ENCODE data around the gene CNOT1.
"Not testable (repeated sequence)": the region's sequence is repeated elsewhere in the genome, so short reads cannot be mapped to it uniquely, and the experiment has no call there.

CNOT1 gene

DNA sequence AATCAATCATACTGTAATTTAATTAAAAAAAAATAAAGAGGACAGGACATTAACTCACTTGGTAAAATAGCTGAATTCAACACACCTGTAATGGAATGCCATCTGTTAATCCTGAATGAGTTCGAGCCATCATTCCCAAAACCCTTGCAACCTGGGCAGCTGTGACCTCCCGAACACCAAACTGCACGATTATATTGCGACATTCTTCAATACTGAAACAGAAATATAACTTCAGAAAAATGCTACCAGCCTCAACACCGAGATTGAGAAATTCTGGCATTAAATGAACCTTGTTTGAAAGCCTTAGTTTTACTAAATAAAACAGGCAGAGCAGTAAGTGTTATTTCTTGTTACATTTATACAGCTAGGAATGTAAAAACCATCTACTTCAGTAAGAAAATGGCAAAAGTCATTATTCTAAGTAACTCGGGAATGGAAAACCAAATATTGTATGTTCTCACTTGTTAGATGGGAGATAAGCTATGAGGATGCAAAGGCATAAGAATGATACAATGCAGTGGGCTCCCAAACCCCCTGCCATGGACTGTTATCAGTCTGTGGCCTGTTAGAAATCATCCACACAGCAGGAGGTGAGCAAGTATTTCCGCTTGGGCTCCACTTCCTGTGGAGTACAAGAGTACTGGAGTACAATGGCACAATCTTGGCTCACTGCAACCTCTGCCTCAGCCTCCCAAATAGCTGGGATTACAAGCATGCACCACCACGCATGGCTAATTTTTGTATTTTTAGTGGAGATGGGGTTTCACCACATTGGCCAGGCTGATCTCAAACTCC lies 46.5 kb downstream of the CNOT1 start:
- DNase-seq (ENCODE audit: low read depth in 1 of 2, low spot score in 1 of 2) = no peak

DNA sequence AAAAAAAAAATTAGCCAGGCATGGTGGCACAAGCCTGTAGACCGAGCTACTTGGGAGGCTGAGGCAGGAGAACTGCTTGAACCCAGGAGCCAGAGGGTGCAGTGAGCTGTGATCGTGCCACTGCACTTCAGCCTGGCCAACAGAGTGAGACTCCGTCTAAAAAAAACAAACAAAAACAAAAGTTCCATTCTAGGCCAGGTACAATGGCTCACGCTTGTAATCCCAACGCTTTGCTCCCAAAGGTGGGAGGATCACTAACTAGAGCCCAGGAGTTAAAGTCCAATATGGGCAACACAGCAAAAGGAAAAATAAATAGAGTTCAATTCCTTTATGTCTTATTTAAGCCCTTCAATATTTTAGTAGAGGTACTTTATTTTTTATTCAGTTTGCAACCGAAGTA lies 47.5 kb downstream of the CNOT1 start:
- DNase-seq (ENCODE audit: low read depth in 1 of 2, low spot score in 1 of 2) = no peak

DNA sequence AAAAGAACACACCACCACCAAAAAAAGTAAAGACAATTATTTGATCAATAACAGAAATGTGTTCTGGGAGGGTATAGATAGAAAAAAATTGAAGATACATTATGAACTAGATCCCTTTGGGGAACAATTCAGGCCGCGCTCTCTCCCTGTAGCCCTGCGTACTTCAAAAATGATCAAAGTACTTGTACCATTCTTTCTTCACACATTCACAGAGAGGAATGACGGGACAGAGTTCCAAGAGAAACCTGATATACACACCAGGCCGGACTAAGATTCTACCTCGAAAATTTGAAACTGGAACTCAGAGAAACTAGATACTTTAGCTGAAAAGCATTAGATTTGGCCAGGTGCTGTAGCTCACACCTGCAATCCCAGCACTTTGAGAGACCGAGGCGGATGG lies 50.0 kb downstream of the CNOT1 start:
- DNase-seq (ENCODE audit: low read depth in 1 of 2, low spot score in 1 of 2) = no peak

DNA sequence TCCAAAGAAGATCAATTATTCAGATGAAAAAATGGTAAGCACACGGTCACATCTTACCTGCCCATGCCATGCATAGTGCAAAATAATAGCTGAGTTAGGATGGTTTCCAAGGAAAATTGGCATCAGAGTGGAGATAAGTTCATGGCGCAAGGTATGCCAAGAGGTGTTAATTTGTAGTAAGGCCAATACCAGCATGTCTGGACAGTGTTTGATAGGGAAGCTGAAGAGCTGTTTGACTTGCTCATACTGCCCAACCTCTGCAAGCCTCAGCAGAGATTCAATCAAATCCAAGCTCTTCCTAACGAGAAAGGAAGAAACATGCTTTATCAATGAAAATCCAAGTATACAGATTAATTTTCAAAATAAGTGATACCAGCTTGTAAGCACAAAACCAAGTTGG lies 51.0 kb downstream of the CNOT1 start:
- DNase-seq (ENCODE audit: low read depth in 1 of 2, low spot score in 1 of 2) = no peak

DNA sequence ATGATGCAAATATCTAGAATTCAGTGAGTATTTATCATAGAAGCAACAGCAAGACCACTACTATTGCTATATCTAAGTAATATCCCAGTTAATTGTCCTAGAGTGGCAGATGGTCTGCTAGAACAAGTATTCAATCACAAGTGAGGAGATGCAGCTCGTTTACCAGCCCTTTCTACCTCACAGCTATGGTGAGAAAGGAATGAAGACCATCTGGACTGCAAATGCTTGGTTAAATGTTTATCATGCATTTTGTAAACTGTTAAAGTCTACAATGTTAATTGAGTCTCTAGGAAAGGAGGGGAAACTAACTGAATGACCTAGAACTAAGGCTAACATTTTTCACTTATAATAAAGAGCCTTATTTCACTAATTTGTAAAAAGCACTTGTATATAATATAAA lies 52.5 kb downstream of the CNOT1 start:
- DNase-seq (ENCODE audit: low read depth in 1 of 2, low spot score in 1 of 2) = no peak

DNA sequence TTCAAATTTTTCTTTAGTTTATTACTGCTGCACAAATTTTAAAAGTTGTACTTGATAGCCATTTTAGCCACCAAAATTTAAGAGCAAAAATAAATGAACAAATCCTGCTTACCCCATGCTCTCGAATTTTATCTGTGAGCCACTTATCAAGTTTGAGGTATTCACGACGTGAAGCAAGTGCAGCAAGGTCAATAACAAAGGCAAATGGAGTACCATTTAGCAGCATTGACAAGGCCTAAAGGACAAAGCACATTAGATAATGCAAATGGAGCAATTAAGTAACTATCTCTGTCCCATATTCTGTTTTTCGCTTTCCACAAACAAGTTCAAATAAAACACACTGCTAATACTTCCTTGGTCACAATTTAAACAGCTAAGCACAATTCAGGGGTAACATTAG lies 54.7 kb downstream of the CNOT1 start:
- DNase-seq (ENCODE audit: low read depth in 1 of 2, low spot score in 1 of 2) = no peak

DNA sequence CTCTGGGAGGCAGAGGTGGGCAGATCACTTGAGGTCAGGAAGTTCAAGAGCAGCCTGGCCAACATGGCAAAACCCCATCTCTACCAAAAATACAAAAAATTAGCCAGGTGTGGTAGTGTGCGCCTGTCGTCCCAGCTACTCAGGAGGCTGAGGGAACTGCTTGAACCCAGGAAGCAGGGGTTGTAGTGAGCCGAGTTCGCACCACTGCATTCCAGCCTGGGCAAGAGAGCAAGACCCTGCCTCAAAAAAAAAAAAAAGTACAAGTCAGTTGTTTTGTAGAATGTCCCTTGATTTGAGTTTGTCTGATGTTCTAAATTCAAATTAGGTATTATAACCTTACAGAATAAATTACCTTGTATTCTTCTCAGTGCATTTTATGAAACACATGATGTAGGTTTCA lies 63.9 kb downstream of the CNOT1 start:
- not testable (repeated sequence) for DNase-seq (ENCODE audit: low read depth in 1 of 2, low spot score in 1 of 2)

DNA sequence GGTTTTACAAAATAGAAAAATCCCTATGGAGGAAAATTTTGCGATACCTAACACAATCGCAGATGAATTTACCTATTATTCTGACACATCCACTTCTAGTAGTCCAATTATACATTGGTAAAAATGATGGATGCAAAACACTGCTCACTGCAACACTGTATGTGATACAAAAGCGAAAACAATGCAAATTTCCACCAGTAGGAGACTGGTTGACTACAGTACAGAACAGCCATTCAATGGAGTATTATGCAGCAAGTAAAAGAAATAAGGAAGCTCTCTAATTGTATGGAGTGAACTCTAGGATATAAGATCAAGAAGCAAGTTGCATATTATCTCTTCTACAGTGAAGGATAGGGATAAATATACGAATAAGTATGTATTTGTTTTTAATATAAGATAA lies 65.9 kb downstream of the CNOT1 start:
- no peak for DNase-seq (ENCODE audit: low read depth in 1 of 2, low spot score in 1 of 2)

DNA sequence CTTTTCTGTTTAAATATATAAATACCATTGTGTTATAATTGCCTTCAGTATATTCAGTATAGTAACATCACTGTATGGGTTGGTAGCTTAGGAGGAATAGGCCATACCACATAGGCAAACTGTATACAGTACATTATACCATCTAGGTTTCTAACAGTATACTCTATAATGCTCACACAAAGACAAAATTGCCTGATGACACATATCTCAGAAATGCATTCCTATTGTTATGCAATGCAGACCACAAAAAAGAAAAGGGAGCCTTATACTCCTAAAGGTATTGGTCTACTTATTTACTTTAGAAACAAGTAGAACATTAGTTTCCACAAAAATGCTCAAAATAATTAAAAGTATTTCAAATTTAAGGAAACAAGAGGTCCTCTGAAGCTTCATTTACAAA lies 66.4 kb downstream of the CNOT1 start:
- DNase-seq (ENCODE audit: low read depth in 1 of 2, low spot score in 1 of 2) = no peak

DNA sequence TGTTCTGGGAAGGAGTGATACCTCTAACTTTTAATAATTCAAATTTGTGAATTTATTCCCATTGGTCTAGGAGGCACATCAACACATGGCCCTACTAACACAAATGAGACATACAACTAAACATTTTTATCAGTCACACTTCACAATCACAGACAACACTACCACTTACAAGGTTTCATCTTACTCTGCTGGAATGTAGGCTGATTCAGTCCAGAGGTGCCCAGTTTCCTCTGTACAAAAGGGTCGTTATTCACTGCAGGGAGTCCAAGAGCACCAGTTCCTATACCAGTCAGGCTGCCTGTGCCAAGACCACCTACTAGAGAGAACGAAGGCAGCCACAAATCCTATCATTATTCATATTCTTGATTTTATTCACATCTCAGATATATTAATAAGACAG lies 72.9 kb downstream of the CNOT1 start:
- no peak for DNase-seq (ENCODE audit: low read depth in 1 of 2, low spot score in 1 of 2)

DNA sequence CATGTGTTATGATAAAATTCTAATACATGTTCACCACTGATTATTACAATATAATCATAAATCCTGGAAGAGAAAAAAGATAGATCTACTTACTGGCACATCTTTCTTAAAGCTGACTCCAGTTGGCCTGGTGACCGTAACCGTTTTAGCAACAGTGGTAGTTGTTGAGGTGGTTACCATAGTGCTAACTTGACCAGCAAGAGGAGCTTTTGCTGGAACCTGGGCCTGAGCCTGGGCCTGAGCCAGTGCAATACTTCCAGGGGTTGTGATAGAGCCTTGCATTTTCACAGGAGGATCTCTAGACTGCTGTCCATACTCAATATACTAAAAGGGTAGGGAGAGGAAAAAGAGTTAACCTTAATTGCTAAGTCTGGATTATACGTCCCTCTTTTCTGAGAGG lies 78.1 kb downstream of the CNOT1 start:
- no peak for DNase-seq (ENCODE audit: low read depth in 1 of 2, low spot score in 1 of 2)

DNA sequence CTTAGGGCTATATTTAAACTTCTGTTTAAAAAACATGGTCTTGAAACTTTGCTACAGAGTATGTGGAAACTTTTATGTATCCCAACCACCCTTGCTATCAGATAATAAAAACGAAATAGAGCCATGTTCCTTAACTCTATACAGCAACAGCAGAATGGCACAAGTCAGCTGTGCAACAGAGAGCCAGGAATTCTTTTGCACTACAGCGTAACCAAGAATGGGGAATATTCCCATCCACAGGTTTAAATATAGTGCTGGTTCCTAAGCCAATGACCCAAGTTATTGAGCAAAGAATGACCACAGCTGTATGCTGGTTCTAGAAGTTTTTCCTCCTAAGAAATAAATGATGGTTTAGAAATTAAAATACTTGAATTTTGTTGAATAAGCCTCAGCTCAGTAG lies 81.2 kb downstream of the CNOT1 start:
- no peak for DNase-seq (ENCODE audit: low read depth in 1 of 2, low spot score in 1 of 2)

DNA sequence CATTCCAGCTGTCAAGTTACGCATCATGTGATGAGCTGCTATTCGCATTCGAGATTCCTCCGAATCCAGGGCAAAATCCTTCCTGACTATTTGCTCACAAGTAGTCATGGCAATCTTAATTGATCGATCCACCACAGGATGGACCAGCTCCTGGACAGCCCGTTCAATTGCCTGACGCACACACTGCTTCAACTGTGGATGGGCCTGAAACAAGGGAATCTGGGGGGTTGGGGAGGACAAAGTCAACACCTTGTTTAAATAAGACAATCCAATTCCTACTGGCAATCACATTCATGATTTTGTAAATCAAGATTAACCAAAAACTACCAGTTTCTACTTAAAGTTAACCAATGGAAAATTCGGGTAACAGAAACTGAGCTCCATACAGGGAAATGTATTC lies 85.9 kb downstream of the CNOT1 start:
- no peak for DNase-seq (ENCODE audit: low read depth in 1 of 2, low spot score in 1 of 2)

DNA sequence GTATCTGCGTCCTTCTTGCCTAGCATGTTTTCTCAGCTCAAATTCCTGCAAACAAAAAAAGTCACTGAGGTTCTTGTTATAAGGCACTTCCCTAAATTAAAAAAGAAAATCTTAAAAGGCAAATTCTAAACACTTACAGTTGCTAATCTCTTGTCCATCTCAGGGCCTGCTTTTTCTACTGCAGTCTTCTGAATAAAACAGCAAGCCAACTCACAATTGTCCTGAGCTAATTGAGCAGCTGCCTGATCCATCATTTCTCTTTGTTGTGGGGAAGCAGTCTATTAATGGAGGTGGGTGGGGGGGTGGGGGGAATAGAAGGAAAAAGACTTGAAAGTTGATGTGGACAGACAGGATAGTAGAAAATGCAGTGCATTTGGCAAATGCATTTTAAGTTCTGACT lies 87.3 kb downstream of the CNOT1 start:
- no peak for DNase-seq (ENCODE audit: low read depth in 1 of 2, low spot score in 1 of 2)

DNA sequence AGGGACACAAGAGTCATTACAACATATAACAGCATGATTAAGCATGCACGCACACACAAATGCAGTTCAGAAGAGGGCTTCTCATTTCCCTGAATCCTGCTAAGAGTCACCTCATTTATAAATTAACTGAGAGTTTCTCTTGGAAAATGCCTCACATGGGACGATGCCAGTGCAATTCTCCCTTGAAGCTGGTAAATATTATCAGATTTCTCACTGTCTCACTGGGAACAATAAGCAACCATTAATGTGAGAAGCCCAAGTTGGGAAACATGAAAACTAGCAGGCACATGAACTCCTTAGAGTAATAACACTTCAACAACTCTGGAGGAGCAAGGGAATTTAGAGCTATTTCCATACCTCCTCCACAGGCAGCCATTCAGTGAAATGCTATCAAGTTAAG lies 87.9 kb downstream of the CNOT1 start:
- no peak for DNase-seq (ENCODE audit: low read depth in 1 of 2, low spot score in 1 of 2)

DNA sequence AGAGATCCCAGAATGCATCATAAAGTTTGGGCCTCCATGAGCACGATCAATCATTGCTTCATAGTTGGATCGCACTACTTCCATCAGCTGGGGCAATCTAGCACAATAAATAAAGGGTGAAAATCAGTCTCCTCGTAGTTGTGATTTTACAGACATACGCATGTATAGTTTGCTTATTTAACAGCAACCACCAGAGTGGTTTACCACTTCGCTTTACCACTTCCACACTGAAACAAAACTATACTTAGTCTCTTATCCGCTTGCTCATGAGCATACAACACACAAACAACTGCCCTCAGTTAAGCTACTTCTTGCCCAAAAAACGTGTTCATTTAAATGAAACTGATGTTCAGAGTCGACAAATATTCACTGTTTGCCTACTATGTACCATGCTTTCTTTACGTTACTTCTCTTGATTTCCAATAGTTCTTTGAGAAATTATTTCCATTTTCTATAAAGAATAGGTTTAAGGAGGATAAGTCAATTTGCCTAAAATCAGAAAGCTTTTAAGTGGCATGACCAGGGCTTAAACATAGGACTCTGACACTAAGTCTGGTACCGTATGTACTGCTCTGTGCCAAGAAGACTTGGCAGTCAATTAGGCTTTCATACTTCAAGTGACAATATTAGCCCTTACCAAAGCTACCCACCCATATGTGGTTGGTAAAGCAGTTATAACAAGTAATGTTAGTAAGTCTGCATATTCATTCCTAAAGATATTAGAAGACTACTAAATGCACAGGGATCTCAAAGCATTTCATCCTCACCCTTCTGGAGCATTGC lies 92.3 kb downstream of the CNOT1 start:
- no peak for DNase-seq (ENCODE audit: low read depth in 1 of 2, low spot score in 1 of 2)

DNA sequence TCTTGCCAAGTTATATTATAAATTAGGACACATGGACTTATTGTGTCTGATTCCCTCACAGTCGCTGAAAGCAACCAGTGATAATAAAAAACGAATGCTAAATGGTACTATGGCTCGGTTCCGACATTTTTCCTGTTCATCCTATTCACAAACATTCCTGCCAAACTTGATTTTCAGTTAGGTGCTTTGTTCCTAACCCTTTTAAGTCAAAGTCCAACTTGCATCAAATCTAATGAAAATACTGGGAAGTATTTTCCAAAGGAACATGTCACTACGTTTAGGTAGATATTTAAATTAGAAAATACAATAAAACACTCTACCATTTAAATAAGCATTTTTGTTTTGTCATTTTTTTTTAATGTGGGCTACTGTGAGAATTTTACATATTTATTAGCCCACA lies 93.3 kb downstream of the CNOT1 start:
- DNase-seq (ENCODE audit: low read depth in 1 of 2, low spot score in 1 of 2) = no peak

DNA sequence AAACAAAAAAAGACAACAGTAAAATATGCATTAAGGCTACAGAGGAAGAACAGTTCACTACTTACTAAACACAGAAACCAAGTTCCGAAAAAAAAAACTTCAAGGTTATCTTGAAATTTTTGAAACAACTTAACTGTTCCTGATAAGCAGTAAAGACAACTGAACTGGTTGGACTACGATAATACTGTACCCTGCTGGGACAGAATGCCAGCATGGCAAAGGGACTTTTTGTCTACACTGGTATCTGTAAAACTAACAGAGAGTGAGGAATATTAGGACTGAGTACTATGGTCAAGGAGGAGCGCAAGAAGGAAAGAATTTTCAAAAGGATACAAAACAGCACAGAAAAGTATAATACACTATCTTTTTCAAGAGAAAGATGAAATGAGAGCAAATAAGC lies 94.5 kb downstream of the CNOT1 start:
- no peak for DNase-seq (ENCODE audit: low read depth in 1 of 2, low spot score in 1 of 2)

DNA sequence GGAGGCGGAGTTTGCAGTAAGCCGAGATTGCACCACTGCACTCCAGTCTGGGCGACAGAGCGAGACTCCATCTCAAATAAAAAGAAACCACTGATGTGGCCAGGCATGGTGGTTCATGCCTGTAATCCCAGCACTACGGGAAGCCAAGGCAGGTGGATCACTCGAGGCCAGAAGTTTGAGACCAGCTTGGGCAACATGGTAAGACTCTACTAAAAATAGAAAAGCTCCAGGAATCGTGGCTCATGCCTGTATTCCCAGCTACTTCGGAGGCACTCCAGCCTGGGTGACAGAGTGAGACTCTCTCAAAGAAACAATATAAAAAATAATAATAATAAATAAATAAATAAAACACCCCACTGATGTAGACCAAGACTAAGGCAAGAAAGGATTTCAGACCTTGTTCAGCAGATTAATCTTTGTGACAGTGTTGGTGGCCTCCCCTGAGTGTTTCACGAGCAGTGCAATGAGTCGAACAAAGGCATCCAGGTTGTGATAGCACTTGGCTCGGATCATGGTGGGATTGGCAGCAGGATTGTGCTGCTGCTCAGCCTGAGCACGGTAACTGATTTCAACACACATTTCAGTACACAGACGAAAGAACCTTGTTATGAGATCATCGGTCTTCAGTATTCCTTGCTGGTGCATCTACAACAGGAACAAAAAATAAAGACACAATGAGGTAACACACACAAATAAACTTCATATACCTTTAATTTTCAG lies 95.7 kb downstream of the CNOT1 start:
- no peak for DNase-seq (ENCODE audit: low read depth in 1 of 2, low spot score in 1 of 2)

DNA sequence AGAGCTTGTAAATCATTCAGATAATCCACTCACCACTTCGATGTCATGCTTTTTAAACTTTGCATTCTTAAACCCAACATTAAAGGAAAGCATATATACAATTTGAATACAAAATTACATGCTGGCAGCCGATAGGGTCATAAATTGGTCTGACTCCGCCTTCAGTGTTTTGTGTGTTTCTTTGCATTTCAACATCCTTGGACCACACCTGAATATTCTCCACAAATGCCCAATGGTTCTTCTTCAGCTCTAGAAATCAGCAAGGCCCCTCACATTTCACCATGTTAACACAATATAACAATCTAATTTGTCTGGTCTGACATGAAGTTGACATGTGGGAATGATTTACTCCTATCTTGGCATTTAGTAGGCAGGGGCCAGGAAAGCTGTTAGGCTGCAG lies 97.2 kb downstream of the CNOT1 start:
- DNase-seq (ENCODE audit: low read depth in 1 of 2, low spot score in 1 of 2) = no peak

DNA sequence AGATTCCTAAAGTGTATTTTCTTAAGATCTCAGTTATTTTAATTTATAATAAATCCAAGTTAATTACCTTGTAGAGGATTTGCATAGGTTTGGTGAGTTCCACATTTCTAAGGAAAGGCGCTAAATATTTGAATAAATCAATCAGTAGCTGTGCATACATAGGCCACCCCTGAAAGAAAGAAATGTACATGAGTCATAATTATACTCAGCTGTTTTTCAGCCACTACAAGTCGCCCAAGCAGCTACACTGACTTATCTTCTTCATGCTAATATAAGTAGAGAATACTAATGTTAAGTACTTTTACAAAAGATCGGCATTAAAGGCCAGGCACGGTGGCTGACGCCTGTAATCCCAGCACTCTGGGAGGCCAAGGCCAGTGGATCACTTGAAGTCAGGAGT lies 99.4 kb downstream of the CNOT1 start:
- no peak for DNase-seq (ENCODE audit: low read depth in 1 of 2, low spot score in 1 of 2)

DNA sequence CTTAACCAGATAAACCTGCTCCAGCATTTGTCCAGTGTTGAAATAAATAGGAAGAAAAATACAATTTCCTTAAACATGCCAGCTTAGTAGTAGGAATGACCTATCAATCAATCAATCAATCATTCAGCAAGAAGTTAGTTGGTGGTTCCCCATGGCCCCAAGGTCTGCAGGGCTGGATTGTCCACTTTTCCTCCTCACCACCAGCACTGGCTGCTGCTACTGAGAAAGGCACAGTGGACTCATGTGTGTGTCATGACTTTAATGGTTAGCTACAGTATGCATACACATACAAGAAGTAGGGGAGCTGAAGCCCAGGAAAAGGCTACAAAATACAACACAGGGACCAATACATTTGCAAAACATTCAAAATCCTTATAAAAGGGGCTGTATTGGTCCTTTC lies 109.9 kb downstream of the CNOT1 start:
- DNase-seq (ENCODE audit: low read depth in 1 of 2, low spot score in 1 of 2) = no peak

Data from activated T-helper 1 cell treated with anti-CD3 and anti-CD28 coated beads, Interleukin-2, amount 50 U/mL, for 16 hours (primary cell).